Measurements from ENCODE around the gene COMMD10. TPM values are rescaled to one million over a fixed set of nuclear protein-coding genes. Genes with fewer than 3 reads are reported as not detected.
A peak's percentile ranks its signal among the peaks of the same experiment; 100 is the strongest.
"Not testable (repeated sequence)": the region's sequence is repeated elsewhere in the genome, so short reads cannot be mapped to it uniquely, and the experiment has no call there.

Gene COMMD10
- total RNA-seq, 1 donor from 2014 or later, result 21.8 TPM

- Mint-ChIP-seq H3K36me3 (ENCODE audit: low read depth) (no peaks in the 10 kb centered on the region), H3K9me3 (no peaks in the 10 kb centered on the region), H3K27ac (no peak overlapping the region), H3K4me3 (no peak overlapping the region), H3K27me3 (ENCODE audit: insufficient read depth) (peaks cover 42% of the 10 kb centered on the region), H3K4me1 (ENCODE audit: low read depth) (peaks cover 3% of the 10 kb centered on the region)
- intact Hi-C loops (cut with micrococcal nuclease), result no loop called here
- DNase-seq (ENCODE audit: low spot score), result no peak
Measured at GRCh38 chr5:116071211-116071610, 13.6 kb upstream of the COMMD10 start.

- Mint-ChIP-seq H3K27me3 (ENCODE audit: insufficient read depth) (peaks cover 20% of the 10 kb centered on the region), H3K9me3 (no peaks in the 10 kb centered on the region), H3K4me3 (no peak overlapping the region), H3K36me3 (ENCODE audit: low read depth) (no peaks in the 10 kb centered on the region), H3K4me1 (ENCODE audit: low read depth) (peaks cover 13% of the 10 kb centered on the region), H3K27ac (no peak overlapping the region)
- intact Hi-C loops (cut with micrococcal nuclease), result no loop called here
- no peak for DNase-seq (ENCODE audit: low spot score)
Measured at GRCh38 chr5:116075191-116075831, 9.5 kb upstream of the COMMD10 start.

DNA sequence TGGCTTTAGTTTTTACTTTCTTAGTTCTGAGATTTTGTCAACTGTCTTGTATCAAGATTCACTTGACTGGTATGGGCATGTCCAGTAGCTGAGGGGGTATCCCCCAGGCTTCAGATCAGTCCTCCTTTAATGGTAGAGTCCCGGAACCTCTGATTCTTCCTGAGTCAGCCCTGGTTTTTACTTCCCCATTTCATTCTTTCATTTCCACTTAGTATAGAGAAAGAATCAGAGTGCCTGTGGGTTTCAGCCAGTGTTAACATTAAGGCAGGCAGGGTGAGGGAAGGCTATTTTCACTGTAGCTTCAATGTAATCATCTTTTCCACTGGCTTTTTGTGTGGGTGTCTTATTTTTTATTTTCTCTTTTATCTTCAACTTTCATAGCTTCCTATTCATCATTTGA lies 8.3 kb upstream of the COMMD10 start:
- Mint-ChIP-seq H3K4me1 (ENCODE audit: low read depth) (peaks cover 13% of the 10 kb centered on the region), H3K27ac (no peak overlapping the region), H3K36me3 (ENCODE audit: low read depth) (no peaks in the 10 kb centered on the region), H3K4me3 (no peak overlapping the region), H3K9me3 (no peaks in the 10 kb centered on the region), H3K27me3 (ENCODE audit: insufficient read depth) (peaks cover 13% of the 10 kb centered on the region)
- DNase-seq (ENCODE audit: low spot score), result no peak
- intact Hi-C loops (cut with micrococcal nuclease), result no loop called here

- Mint-ChIP-seq H3K27me3 (ENCODE audit: insufficient read depth) (peaks cover 9% of the 10 kb centered on the region), H3K27ac (no peak overlapping the region), H3K4me1 (ENCODE audit: low read depth) (peaks cover 13% of the 10 kb centered on the region), H3K36me3 (ENCODE audit: low read depth) (no peaks in the 10 kb centered on the region), H3K9me3 (no peaks in the 10 kb centered on the region), H3K4me3 (no peak overlapping the region)
- intact Hi-C loops (cut with micrococcal nuclease), result no loop called here
- DNase-seq (ENCODE audit: low spot score), result no peak
Measured at GRCh38 chr5:116078199-116078598, 6.6 kb upstream of the COMMD10 start.

GRCh38 chr5:116084287-116084691 lies 536 bp upstream of the COMMD10 start:
- peak; percentile 8 for DNase-seq (ENCODE audit: low spot score)
- Mint-ChIP-seq H3K27ac (peak overlapping the region; percentile 43), H3K27me3 (ENCODE audit: insufficient read depth) (peaks cover 4% of the 10 kb centered on the region), H3K36me3 (ENCODE audit: low read depth) (peaks cover 17% of the 10 kb centered on the region), H3K9me3 (no peaks in the 10 kb centered on the region), H3K4me3 (peak overlapping the region; percentile 89), H3K4me1 (ENCODE audit: low read depth) (peaks cover 30% of the 10 kb centered on the region)
- intact Hi-C loops (cut with micrococcal nuclease), result loop anchor here (2.0 to 10.0 kb wide), 3 partner anchors 539 to 909 kb away; partner anchors contain the start of genes FEM1C and PGGT1B

DNA sequence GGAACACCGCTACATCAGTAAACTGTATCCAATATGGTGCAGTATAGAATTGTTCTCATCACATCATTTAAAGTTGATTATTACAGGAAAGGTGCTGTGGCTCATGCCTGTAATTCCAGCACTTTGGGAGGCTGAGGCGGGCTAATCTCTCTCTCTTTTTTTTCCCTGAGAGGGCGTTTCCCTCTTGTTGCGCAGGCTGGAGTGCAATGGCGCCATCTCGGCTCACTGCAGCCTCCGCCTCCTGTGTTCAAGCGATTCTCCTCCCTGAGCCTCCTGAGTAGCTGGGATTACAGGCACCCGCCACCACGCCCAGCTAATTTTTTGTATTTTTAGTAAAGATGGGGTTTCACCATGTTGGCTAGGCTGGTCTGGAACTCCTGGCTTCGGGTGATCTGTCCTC lies 1.5 kb downstream of the COMMD10 start:
- H3K4me3 Mint-ChIP-seq, result peak overlapping the region; percentile 89
- DNase-seq (ENCODE audit: low spot score); H3K9me3 Mint-ChIP-seq; H3K27me3 Mint-ChIP-seq (ENCODE audit: insufficient read depth): not testable (repeated sequence)
- intact Hi-C loops (cut with micrococcal nuclease), result loop anchor here (5.0 to 10.0 kb wide), 2 partner anchors 459 to 912 kb away; partner anchors contain the start of gene TMED7
- H3K36me3 Mint-ChIP-seq (ENCODE audit: low read depth), result peaks cover 21% of the 10 kb centered on the region
- peak overlapping the region; percentile 69 for H3K27ac Mint-ChIP-seq
- peaks cover 30% of the 10 kb centered on the region for H3K4me1 Mint-ChIP-seq (ENCODE audit: low read depth)

- H3K27me3 Mint-ChIP-seq (ENCODE audit: insufficient read depth), result peaks cover 4% of the 10 kb centered on the region
- no peak for DNase-seq (ENCODE audit: low spot score)
- H3K4me1 Mint-ChIP-seq (ENCODE audit: low read depth), result peaks cover 30% of the 10 kb centered on the region
- no peak overlapping the region for H3K27ac Mint-ChIP-seq
- H3K4me3 Mint-ChIP-seq, result no peak overlapping the region
- intact Hi-C loops (cut with micrococcal nuclease), result loop anchor here (5.0 to 10.0 kb wide), 2 partner anchors 461 to 913 kb away; partner anchors contain the start of gene TMED7
- peaks cover 26% of the 10 kb centered on the region for H3K36me3 Mint-ChIP-seq (ENCODE audit: low read depth)
- no peaks in the 10 kb centered on the region for H3K9me3 Mint-ChIP-seq
Measured at GRCh38 chr5:116088062-116088461, 3.2 kb downstream of the COMMD10 start.

DNA sequence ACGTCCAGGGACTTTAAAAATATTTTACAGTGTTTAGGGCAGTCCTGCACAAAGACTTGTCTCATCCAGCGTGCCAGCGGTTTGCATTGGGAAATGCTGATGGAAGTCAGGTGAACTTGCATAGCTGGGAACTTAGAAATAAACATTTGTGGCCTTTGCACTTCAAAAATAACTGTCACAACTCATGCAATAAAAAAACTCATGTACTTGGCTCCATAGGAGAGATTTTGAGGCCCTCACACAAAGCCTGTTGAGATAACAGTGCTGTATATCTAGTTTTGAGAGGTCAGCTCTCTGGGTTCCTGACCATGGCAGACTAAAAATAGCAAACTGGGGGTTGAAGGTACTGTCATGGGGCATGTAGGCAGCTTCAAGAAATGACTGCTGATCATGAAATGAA lies 5.5 kb downstream of the COMMD10 start:
- H3K9me3 Mint-ChIP-seq, result no peaks in the 10 kb centered on the region
- peaks cover 20% of the 10 kb centered on the region for H3K4me1 Mint-ChIP-seq (ENCODE audit: low read depth)
- H3K36me3 Mint-ChIP-seq (ENCODE audit: low read depth), result peaks cover 36% of the 10 kb centered on the region
- no peaks in the 10 kb centered on the region for H3K27me3 Mint-ChIP-seq (ENCODE audit: insufficient read depth)
- DNase-seq (ENCODE audit: low spot score), result no peak
- no peak overlapping the region for H3K27ac Mint-ChIP-seq
- intact Hi-C loops (cut with micrococcal nuclease), result no loop called here
- H3K4me3 Mint-ChIP-seq, result no peak overlapping the region

DNA sequence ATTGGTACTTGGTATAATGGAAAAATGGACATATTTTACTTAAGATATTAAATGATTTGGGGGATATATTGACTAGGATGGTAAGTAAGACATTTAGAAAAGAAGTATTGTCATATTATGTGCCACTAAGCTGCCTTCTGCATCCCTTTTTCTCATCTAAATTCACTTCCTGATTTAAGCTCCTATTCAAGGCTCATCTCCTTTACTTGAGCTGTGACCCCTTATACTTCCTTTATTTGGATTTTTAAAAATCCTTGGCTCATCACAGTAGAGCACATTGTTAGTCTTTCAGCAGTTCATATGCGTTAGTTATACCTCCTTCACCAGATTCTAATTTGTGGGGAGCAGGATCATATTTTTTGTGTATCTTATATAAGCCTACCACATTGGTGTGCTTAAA lies 6.6 kb downstream of the COMMD10 start:
- H3K36me3 Mint-ChIP-seq (ENCODE audit: low read depth), result peaks cover 38% of the 10 kb centered on the region
- no peak overlapping the region for H3K4me3 Mint-ChIP-seq
- H3K27ac Mint-ChIP-seq, result no peak overlapping the region
- intact Hi-C loops (cut with micrococcal nuclease), result no loop called here
- no peaks in the 10 kb centered on the region for H3K9me3 Mint-ChIP-seq
- no peak for DNase-seq (ENCODE audit: low spot score)
- H3K27me3 Mint-ChIP-seq (ENCODE audit: insufficient read depth), result no peaks in the 10 kb centered on the region
- peaks cover 10% of the 10 kb centered on the region for H3K4me1 Mint-ChIP-seq (ENCODE audit: low read depth)

GRCh38 chr5:116097301-116097700 lies 12.5 kb downstream of the COMMD10 start:
- Mint-ChIP-seq H3K9me3 (peaks cover 4% of the 10 kb centered on the region), H3K27ac (no peak overlapping the region), H3K4me3 (no peak overlapping the region), H3K4me1 (ENCODE audit: low read depth) (no peaks in the 10 kb centered on the region), H3K36me3 (ENCODE audit: low read depth) (peaks cover 45% of the 10 kb centered on the region), H3K27me3 (ENCODE audit: insufficient read depth) (no peaks in the 10 kb centered on the region)
- intact Hi-C loops (cut with micrococcal nuclease), result no loop called here
- DNase-seq (ENCODE audit: low spot score), result no peak

DNA sequence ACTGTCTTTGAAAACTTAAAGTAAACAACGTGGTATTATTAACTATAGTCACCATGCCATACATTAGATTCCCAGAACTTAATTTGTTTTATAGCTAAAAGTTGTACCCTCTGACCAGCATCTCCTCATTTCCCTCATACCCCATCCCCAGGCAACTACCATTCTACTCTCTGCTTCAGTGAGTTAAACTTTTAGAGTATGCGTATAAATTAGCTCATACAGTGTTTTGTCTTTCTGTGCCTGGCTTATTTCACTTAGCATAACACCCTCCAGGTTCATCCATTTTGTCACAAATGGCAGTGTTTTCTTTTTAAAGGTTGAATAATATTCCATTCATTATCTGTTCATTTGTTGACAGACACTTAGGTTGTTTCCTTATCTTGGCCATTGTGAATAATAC lies 14.2 kb downstream of the COMMD10 start:
- Mint-ChIP-seq H3K4me3 (no peak overlapping the region), H3K27me3 (ENCODE audit: insufficient read depth) (no peaks in the 10 kb centered on the region), H3K9me3 (peaks cover 4% of the 10 kb centered on the region), H3K36me3 (ENCODE audit: low read depth) (peaks cover 37% of the 10 kb centered on the region), H3K27ac (no peak overlapping the region), H3K4me1 (ENCODE audit: low read depth) (no peaks in the 10 kb centered on the region)
- no peak for DNase-seq (ENCODE audit: low spot score)
- intact Hi-C loops (cut with micrococcal nuclease), result no loop called here

- H3K27ac Mint-ChIP-seq; H3K4me3 Mint-ChIP-seq; H3K27me3 Mint-ChIP-seq (ENCODE audit: insufficient read depth); intact Hi-C loops (cut with micrococcal nuclease); H3K4me1 Mint-ChIP-seq (ENCODE audit: low read depth); DNase-seq (ENCODE audit: low spot score): not testable (repeated sequence)
- H3K36me3 Mint-ChIP-seq (ENCODE audit: low read depth), result peaks cover 26% of the 10 kb centered on the region
- peaks cover 16% of the 10 kb centered on the region for H3K9me3 Mint-ChIP-seq
Measured at GRCh38 chr5:116104941-116105340, 20.1 kb downstream of the COMMD10 start.

- H3K9me3 Mint-ChIP-seq, result peaks cover 43% of the 10 kb centered on the region
Measured at GRCh38 chr5:116115163-116115562, 30.3 kb downstream of the COMMD10 start.

DNA sequence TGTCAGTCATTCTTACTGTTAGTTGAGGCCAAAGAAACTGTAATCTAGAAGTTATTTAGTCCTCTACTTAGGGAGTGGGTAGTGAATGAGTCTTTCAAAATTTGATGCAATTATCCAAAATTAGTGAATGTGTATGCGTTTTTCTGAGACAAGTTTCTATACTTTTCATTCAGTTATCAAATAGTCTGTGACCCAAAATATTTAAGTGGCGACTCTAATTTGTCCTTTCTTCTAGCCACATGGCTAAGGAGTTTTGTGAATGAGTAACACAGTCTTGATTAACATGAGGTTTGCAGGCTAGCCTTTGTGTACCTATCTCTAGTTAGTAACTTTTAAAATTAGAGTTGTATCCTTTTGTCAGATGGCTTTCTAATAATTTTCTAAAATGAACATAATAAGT lies 45.6 kb downstream of the COMMD10 start:
- Mint-ChIP-seq H3K9me3 (peaks cover 3% of the 10 kb centered on the region), H3K4me3 (no peak overlapping the region), H3K36me3 (ENCODE audit: low read depth) (no peaks in the 10 kb centered on the region), H3K27ac (no peak overlapping the region), H3K27me3 (ENCODE audit: insufficient read depth) (no peaks in the 10 kb centered on the region), H3K4me1 (ENCODE audit: low read depth) (peaks cover 7% of the 10 kb centered on the region)
- DNase-seq (ENCODE audit: low spot score), result no peak
- intact Hi-C loops (cut with micrococcal nuclease), result no loop called here

More at GRCh38 chr5:116115163-116115562, 30.3 kb downstream of the COMMD10 start:
- intact Hi-C loops (cut with micrococcal nuclease), result no loop called here
- H3K27me3 Mint-ChIP-seq (ENCODE audit: insufficient read depth), result no peaks in the 10 kb centered on the region
- no peak overlapping the region for H3K4me3 Mint-ChIP-seq
- peaks cover 18% of the 10 kb centered on the region for H3K36me3 Mint-ChIP-seq (ENCODE audit: low read depth)
- no peak overlapping the region for H3K27ac Mint-ChIP-seq
- no peak for DNase-seq (ENCODE audit: low spot score)
- no peaks in the 10 kb centered on the region for H3K4me1 Mint-ChIP-seq (ENCODE audit: low read depth)
